ENCODE data around the gene CA11.
A peak's percentile ranks its signal among the peaks of the same experiment; 100 is the strongest.

The CA11 gene

GRCh38 chr19:48678201-48678600 lies 32.2 kb upstream of the CA11 start:
- Histone ChIP-seq H3K9me3 (ENCODE audit: insufficient read depth, low read depth, low read length) (no peaks in the 10 kb centered on the region), H3K27me3 (ENCODE audit: insufficient read depth, low read length) (peaks cover 11% of the 10 kb centered on the region)
- WGBS: 86% methylated on average over 3 of the region's 4 CpGs

DNA sequence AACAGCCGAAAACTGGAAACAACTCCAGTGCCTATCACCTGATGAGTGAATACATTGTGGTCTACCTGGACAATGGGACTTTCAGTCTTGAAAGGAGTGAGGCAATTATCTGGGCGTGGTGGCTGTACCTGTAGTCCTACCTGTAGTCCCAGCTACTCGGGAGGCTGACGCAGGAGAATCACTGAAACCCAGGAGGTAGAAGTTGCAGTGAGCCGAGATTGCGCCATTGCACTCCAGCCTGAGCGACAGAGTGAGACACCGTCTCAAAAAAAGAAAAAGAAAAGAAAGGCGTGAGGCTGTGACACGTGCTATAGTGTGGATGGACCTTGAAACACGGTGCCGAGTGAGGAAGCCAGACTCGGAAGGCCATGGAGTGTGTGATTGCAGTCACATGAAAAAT lies 30.9 kb upstream of the CA11 start:
- Histone ChIP-seq H3K27me3 (ENCODE audit: insufficient read depth, low read length) (peaks cover 11% of the 10 kb centered on the region), H3K36me3 (ENCODE audit: insufficient read depth, low read length) (no peaks in the 10 kb centered on the region), H3K4me1 (ENCODE audit: insufficient read depth, low read length) (peaks cover 25% of the 10 kb centered on the region), H3K27ac (ENCODE audit: low read depth, low read length) (no peak overlapping the region), H3K9ac (ENCODE audit: low read depth, low read length) (no peak overlapping the region), H3K4me3 (ENCODE audit: low read length) (no peak overlapping the region), H3K9me3 (ENCODE audit: insufficient read depth, low read depth, low read length) (no peaks in the 10 kb centered on the region)
- WGBS: 93% methylated on average over 13 of the region's 13 CpGs

More at GRCh38 chr19:48678201-48678600, 32.2 kb upstream of the CA11 start:
- Histone ChIP-seq H3K27ac (ENCODE audit: low read depth, low read length) (no peak overlapping the region), H3K9ac (ENCODE audit: low read depth, low read length) (no peak overlapping the region), H3K4me3 (ENCODE audit: low read length) (no peak overlapping the region), H3K36me3 (ENCODE audit: insufficient read depth, low read length) (no peaks in the 10 kb centered on the region), H3K4me1 (ENCODE audit: insufficient read depth, low read length) (peaks cover 24% of the 10 kb centered on the region)

- no peak overlapping the region for H3K4me3 ChIP-seq (ENCODE audit: low read length)
- no peak overlapping the region for H3K27ac ChIP-seq (ENCODE audit: low read depth, low read length)
- WGBS: 91% methylated on average over 17 of the region's 17 CpGs
- peaks cover 25% of the 10 kb centered on the region for H3K4me1 ChIP-seq (ENCODE audit: insufficient read depth, low read length)
- no peak overlapping the region for H3K9ac ChIP-seq (ENCODE audit: low read depth, low read length)
- H3K27me3 ChIP-seq (ENCODE audit: insufficient read depth, low read length): peaks cover 11% of the 10 kb centered on the region
- H3K36me3 ChIP-seq (ENCODE audit: insufficient read depth, low read length): no peaks in the 10 kb centered on the region
- H3K9me3 ChIP-seq (ENCODE audit: insufficient read depth, low read depth, low read length): no peaks in the 10 kb centered on the region
Observed at GRCh38 chr19:48676487-48676886, 30.5 kb upstream of the CA11 start.

DNA sequence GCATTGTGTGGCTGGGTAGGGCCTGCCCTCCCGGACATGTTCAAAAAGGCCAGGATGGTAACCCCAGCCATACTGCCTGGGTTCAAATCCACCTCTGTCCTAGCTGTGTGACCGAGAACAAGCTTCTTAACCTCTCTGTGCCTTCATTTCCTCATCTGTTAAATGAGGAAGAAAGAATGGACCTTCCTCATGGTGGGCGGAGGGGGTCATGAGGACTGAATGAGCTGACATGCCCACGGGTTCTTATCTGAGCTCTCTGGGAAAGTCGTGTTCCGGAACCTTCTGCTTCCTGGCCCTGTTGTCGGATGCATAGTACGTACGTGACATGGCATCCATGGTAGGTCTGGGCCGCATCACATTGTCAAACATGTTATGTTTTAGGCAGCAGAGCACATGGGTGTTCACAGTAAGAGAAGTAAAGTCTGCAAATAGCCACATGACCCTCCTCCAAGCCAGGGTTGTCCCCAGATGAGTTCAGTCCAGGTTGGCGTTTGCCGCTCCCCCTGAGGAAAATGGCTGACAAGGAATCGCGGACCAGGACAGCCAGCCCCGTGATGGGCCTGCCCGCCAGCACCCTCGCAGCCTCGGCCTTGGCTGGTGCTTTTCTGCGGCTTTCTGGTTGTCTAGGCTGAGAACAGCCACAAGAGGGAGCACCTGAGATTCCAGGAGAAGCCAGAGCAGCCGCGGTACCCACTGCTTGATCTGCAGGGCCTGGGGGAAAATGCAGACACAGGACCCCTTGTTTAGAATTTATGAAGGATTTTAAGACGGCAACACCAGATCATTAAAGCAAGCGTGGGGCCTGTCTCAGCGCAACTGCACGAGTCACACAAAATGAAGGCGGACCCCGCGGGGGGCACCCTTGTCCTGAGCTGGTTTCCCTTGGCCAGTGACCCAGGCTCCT lies 29.2 kb upstream of the CA11 start:
- H3K27me3 ChIP-seq (ENCODE audit: insufficient read depth, low read length): peaks cover 11% of the 10 kb centered on the region
- H3K9me3 ChIP-seq (ENCODE audit: insufficient read depth, low read depth, low read length): no peaks in the 10 kb centered on the region
- no peaks in the 10 kb centered on the region for H3K36me3 ChIP-seq (ENCODE audit: insufficient read depth, low read length)
- H3K4me1 ChIP-seq (ENCODE audit: insufficient read depth, low read length): peaks cover 25% of the 10 kb centered on the region
- H3K4me3 ChIP-seq (ENCODE audit: low read length): no peak overlapping the region
- WGBS: 39% methylated on average over 28 of the region's 28 CpGs
- H3K27ac ChIP-seq (ENCODE audit: low read depth, low read length): no peak overlapping the region
- H3K9ac ChIP-seq (ENCODE audit: low read depth, low read length): no peak overlapping the region

- Histone ChIP-seq H3K4me1 (ENCODE audit: insufficient read depth, low read length) (peaks cover 25% of the 10 kb centered on the region), H3K27me3 (ENCODE audit: insufficient read depth, low read length) (peaks cover 11% of the 10 kb centered on the region), H3K36me3 (ENCODE audit: insufficient read depth, low read length) (no peaks in the 10 kb centered on the region), H3K27ac (ENCODE audit: low read depth, low read length) (no peak overlapping the region), H3K9ac (ENCODE audit: low read depth, low read length) (no peak overlapping the region), H3K4me3 (ENCODE audit: low read length) (no peak overlapping the region), H3K9me3 (ENCODE audit: insufficient read depth, low read depth, low read length) (no peaks in the 10 kb centered on the region)
- WGBS: 23% methylated on average over 19 of the region's 19 CpGs
Observed at GRCh38 chr19:48674216-48674809, 28.3 kb upstream of the CA11 start.

DNA sequence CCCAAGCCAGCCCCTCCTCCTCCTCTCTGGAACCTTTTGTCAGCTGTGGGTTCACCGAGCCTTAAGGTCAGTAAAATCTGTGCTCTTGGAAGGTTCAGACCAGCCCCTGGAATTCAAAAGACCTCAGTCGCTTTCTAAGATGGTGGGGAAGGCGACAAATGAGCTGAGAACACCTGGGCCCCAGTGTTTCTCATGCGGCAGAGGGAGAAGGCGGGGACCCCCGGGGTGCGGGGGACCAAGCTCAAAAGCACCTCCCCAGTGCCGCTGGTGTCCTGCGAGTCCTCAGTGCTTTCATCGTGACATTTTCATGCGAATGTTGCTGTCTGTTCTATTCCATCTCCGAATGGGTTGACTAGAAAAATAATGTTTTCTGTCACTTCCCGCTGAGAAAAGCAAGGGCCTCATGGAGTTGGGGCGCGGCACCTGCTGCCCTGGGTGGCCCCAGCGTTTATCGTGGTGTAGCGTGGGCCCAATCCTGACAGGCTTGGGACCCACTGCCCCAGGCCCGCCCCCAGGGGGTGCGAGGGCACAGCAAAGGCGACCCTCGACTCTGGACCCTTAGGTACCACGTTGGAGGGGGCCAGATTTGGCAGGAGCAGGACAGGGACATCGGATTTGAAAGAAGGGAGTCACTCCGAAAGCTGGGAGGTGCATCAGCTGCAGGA lies 27.6 kb upstream of the CA11 start:
- H3K27me3 ChIP-seq (ENCODE audit: insufficient read depth, low read length): peaks cover 11% of the 10 kb centered on the region
- no peak overlapping the region for H3K27ac ChIP-seq (ENCODE audit: low read depth, low read length)
- no peaks in the 10 kb centered on the region for H3K9me3 ChIP-seq (ENCODE audit: insufficient read depth, low read depth, low read length)
- no peaks in the 10 kb centered on the region for H3K36me3 ChIP-seq (ENCODE audit: insufficient read depth, low read length)
- peak overlapping the region; percentile 26; the same call in 1 of the 2 replicates for H3K4me3 ChIP-seq (ENCODE audit: low read length)
- 40% methylated on average over 25 of the region's 25 CpGs for WGBS
- H3K4me1 ChIP-seq (ENCODE audit: insufficient read depth, low read length): peaks cover 25% of the 10 kb centered on the region
- H3K9ac ChIP-seq (ENCODE audit: low read depth, low read length): no peak overlapping the region

- no peaks in the 10 kb centered on the region for H3K36me3 ChIP-seq (ENCODE audit: insufficient read depth, low read length)
Observed at GRCh38 chr19:48672994-48673393, 27.0 kb upstream of the CA11 start, which contains the start of gene NTN5. NTN5 (minus strand) TSS chr19:48673017; CDS start chr19:48670986, 2,031 bp downstream.

DNA sequence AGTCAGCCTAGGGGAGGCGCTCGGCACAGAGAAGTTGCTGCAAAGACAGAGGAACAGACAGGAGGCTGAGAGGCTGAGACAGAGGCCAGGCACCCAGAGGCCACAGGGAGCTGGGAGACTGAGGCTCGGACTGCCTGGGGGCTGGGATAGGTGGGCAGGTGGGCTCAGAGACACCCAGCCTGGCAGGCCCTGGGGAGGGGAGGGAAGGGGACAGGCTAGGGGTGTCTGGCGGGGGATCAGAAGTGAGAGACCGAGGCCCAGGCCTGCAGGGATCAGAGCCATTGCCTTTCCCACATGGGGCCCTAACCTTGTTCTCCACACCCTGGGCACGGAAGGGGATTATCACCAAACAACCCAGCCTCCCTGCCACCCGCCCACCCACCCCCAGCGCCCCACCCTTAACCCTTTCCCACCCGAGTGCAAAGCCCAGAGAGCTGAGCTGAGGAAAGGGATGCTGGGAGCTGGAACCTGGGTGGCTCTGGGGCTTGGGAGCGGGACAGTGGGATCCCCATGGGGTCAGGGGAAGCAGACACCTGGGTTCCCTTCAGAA lies 25.5 kb upstream of the CA11 start:
- Histone ChIP-seq H3K27ac (ENCODE audit: low read depth, low read length) (no peak overlapping the region), H3K9me3 (ENCODE audit: insufficient read depth, low read depth, low read length) (no peaks in the 10 kb centered on the region), H3K4me1 (ENCODE audit: insufficient read depth, low read length) (peaks cover 25% of the 10 kb centered on the region), H3K27me3 (ENCODE audit: insufficient read depth, low read length) (peaks cover 11% of the 10 kb centered on the region), H3K4me3 (ENCODE audit: low read length) (no peak overlapping the region), H3K36me3 (ENCODE audit: insufficient read depth, low read length) (no peaks in the 10 kb centered on the region), H3K9ac (ENCODE audit: low read depth, low read length) (no peak overlapping the region)
- 84% methylated on average over 4 of the region's 10 CpGs for whole genome bisulfite sequencing

More at GRCh38 chr19:48672994-48673393, 27.0 kb upstream of the CA11 start, which contains the start of gene NTN5:
- H3K9ac ChIP-seq (ENCODE audit: low read depth, low read length): no peak within 1 kb of the TSS
- H3K27ac ChIP-seq (ENCODE audit: low read depth, low read length): no peak within 1 kb of the TSS
- H3K4me3 ChIP-seq (ENCODE audit: low read length): peak within 1 kb of the TSS; percentile 26; the same call in 1 of the 2 replicates
- peaks cover 25% of the 10 kb centered on the region for H3K4me1 ChIP-seq (ENCODE audit: insufficient read depth, low read length)
- 45% methylated on average over 25 of the region's 25 CpGs for WGBS
- peaks cover 11% of the 10 kb centered on the region for H3K27me3 ChIP-seq (ENCODE audit: insufficient read depth, low read length)
- H3K9me3 ChIP-seq (ENCODE audit: insufficient read depth, low read depth, low read length): no peaks in the 10 kb centered on the region

DNA sequence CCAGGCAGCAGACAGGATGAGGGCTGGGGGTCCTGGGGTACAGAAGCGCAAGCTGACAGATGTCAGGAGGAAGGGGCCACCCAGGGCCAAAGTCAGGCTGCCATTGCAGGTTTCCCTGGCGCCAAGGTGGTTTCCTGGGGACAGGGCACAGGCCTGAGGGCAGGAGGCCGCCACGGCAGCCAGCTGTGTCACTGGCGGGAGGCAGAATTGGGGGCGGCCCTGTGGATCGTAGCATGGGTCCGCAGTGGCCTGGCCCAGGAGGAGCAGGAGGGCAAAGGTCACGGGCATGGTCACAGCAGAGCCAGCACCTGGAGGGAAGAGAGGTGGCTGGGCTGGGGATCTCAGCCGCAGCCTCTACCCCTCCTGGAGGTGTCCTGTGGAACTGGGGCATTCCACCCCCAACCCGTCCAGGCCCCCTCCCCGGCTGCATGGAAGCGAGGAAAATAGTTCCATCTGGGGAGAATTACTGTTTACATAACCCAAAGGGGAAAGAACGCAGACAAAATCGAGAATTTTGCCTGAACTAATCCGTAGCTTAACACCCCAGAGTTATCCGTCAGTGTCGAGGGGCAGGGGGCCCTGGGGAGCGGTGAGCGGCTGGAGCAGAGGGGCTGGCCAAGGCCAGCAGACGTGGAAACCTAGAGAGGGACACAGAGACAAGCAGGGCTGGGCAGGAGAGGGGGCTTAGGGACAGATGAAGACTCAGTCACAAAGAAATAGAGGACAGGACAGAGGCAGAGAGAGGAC lies 24.9 kb upstream of the CA11 start:
- Histone ChIP-seq H3K9ac (ENCODE audit: low read depth, low read length) (no peak overlapping the region), H3K27ac (ENCODE audit: low read depth, low read length) (no peak overlapping the region), H3K4me1 (ENCODE audit: insufficient read depth, low read length) (peaks cover 25% of the 10 kb centered on the region), H3K27me3 (ENCODE audit: insufficient read depth, low read length) (peaks cover 11% of the 10 kb centered on the region), H3K4me3 (ENCODE audit: low read length) (no peak overlapping the region), H3K36me3 (ENCODE audit: insufficient read depth, low read length) (no peaks in the 10 kb centered on the region), H3K9me3 (ENCODE audit: insufficient read depth, low read depth, low read length) (no peaks in the 10 kb centered on the region)
- 88% methylated on average over 21 of the region's 21 CpGs for WGBS

DNA sequence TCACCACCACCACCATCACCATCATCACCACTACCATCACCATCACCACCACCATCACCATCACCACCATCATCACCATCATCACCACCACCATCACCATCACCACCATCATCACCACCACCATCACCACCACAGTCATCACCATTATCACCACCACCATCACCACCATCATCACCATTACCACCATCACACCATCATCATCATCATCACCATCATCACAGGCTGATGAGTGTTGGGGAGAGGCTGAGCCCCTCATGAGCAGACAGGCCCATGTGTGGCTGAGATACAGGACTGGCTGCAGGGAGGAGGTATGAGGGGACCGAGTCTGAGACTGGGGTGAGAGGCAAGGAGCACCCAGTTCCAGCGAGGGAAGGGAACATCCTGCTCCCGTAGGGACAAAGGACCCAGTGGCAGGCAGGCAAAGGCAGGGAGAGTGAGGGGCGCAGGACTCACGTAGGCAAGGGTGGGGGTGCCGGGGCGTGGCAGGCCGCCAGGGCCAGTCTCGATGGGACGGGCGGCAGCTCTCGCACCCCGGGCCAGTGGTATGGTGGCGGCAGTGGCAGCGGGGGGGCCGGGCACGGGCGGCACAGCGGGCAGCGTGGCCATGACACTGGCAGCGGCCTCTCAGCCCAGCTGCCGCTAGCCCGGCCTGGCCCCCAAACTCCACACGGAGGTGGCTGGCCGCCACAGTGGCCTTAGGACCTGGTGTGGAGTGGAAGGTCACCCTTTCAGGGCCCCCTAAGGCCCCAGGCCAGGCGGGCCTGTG lies 24.1 kb upstream of the CA11 start:
- WGBS: 95% methylated on average over 26 of the region's 26 CpGs
- no peaks in the 10 kb centered on the region for H3K36me3 ChIP-seq (ENCODE audit: insufficient read depth, low read length)

More for the DNA sequence above, 24.1 kb upstream of the CA11 start:
- Histone ChIP-seq H3K9ac (ENCODE audit: low read depth, low read length) (no peak overlapping the region), H3K9me3 (ENCODE audit: insufficient read depth, low read depth, low read length) (no peaks in the 10 kb centered on the region), H3K27me3 (ENCODE audit: insufficient read depth, low read length) (peaks cover 11% of the 10 kb centered on the region), H3K27ac (ENCODE audit: low read depth, low read length) (no peak overlapping the region), H3K4me3 (ENCODE audit: low read length) (no peak overlapping the region), H3K4me1 (ENCODE audit: insufficient read depth, low read length) (peaks cover 19% of the 10 kb centered on the region)
